AG04450 (cell line): ENCODE results near the gene SAAL1. TPM values are rescaled to one million over a fixed set of nuclear protein-coding genes. Genes with fewer than 3 reads are reported as not detected.
A peak's percentile ranks its signal among the peaks of the same experiment; 100 is the strongest.

ENCODE experiments used
- CTCF ChIA-PET: fragments of 300-600, 350-600 bp; formaldehyde crosslinking; extraction: SDS; loops from one replicate; lab custom pipeline; 2022; ENCODE audit warnings: antibody characterized with exemption, inconsistent platforms; lab: Charles Lee
- POLR2A ChIA-PET: fragments of 350-600 bp; formaldehyde crosslinking; extraction: SDS; loops from one replicate; lab custom pipeline; 2021; ENCODE audit warnings: antibody characterized with exemption, inconsistent platforms; lab: Yijun Ruan, JAX
- DNase-seq: peaks from one replicate; pipeline ENCODE4 v3.0.0-alpha.2; 2011; ENCODE audit warnings: low read depth, low spot score
- H3K27ac ChIP-seq: one replicate; pipeline ENCODE4 v1.5.1; 2012; ENCODE audit warnings: low read depth, low read length, control low read depth
- H3K27me3 ChIP-seq: one replicate; pipeline ENCODE4 v1.6.0; 2012; ENCODE audit warnings: low read length; ENCODE audit not compliant: control insufficient read depth, insufficient read depth
- H3K4me3 ChIP-seq: 2 replicates; pipeline ENCODE4 v1.5.1; 2011; ENCODE audit warnings: mild to moderate bottlenecking, low read depth, low read length, control low read depth
- H3K9me3 ChIP-seq: 2 replicates; pipeline ENCODE4 v1.5.1; 2012; ENCODE audit warnings: low read length; ENCODE audit not compliant: control insufficient read depth, insufficient read depth
- polyA plus RNA-seq: library from polyadenylated mRNA; depleted of rRNA; stranded (reverse); fragments of >200 nt; gene quantifications from 2 replicates; pipeline ENCODE4 v1.2.3, GENCODE V29; 2011
- TF ChIP-seq, protein P1 (sequence below): IDR thresholded peaks from 2 replicates; pipeline ENCODE4 v1.5.1; 2011; ENCODE audit warnings: low read depth, low read length, control low read depth, inconsistent platforms

Gene SAAL1
- polyA plus RNA-seq, 1 experiment: 17.0 TPM

DNA sequence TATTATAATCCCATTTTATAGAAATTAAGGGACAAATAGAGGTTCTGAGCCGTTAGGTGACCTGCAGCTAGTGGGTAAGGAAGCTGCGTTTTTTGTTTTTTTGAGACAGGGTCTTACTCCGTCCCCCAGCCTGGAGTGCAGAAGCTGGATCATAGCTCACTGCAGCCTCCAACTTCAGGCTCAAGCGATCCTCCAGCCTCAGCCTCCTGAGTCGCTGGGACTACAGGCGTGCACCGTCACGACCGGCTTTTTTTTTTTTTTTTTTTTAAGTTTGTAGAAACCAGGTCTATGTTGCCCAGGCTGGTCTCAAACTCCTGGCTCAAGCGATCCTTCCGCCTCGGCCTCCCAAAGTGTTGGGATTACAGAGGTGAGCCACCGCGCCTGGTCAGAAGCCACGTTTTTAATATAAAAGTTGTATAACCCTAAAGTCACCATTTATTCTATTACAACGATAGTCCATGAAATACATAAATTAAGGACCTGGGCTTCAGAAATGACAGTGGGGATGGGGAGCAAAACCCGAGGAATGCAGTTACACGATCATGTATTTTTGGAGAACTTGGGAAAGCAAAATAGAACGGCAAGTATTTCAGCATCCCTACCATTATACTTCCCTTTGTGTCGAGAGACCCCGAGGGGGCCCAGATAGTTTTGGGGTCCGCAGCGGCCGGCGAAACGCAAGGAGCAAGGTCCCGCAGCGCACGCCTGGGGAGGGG lies 638 bp downstream of the SAAL1 start:
- no peaks in the 10 kb centered on the region for H3K27me3 ChIP-seq
- ChIA-PET CTCF (interaction anchor here (0.6 to 3.1 kb wide), 10 partner anchors 10 to 474 kb away, joined by 4 to 24 read pairs (median 9); no protein-coding TSS in a partner anchor), POLR2A (no interaction called here)
- H3K27ac ChIP-seq: no peak overlapping the region
- no peaks in the 10 kb centered on the region; the same call in 1 of the 2 replicates for H3K9me3 ChIP-seq
- peak overlapping the region; percentile 90 for H3K4me3 ChIP-seq
- TF ChIP-seq, protein P1, sequence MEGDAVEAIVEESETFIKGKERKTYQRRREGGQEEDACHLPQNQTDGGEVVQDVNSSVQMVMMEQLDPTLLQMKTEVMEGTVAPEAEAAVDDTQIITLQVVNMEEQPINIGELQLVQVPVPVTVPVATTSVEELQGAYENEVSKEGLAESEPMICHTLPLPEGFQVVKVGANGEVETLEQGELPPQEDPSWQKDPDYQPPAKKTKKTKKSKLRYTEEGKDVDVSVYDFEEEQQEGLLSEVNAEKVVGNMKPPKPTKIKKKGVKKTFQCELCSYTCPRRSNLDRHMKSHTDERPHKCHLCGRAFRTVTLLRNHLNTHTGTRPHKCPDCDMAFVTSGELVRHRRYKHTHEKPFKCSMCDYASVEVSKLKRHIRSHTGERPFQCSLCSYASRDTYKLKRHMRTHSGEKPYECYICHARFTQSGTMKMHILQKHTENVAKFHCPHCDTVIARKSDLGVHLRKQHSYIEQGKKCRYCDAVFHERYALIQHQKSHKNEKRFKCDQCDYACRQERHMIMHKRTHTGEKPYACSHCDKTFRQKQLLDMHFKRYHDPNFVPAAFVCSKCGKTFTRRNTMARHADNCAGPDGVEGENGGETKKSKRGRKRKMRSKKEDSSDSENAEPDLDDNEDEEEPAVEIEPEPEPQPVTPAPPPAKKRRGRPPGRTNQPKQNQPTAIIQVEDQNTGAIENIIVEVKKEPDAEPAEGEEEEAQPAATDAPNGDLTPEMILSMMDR: no peak
- DNase-seq: no peak

DNA sequence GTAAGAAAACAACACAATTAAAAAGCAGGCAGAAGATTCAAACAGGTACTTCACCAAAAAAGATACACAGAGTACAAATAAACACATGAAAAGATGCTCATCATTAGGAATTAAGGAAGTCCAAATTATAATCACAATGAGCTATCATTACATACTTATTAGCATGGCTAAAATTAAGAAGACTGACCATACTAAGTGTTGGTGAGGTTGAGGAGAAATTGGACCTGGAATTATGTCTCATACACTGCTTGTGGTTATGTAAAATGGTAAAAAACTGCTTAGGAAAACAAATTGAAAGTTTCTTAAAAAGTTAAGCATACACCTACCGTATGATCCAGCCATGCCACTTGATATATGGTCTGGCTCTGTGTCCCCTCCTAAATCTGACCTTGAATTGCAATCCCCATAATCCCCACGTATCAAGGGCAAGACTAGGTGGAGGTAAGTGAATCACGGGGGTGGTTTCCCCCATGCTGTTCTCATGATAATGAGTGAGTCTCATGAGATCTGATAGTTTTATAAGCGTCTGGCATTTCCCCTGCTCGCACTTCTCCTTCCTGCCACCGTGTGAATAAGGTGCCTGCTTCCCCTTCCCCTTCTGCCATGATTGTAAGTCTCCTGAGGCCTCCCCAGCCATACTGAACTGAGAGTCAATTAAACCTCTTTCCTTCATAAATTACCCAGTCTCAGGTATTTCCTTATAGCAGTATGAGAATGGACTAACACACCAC lies 4.8 kb downstream of the SAAL1 start:
- H3K4me3 ChIP-seq: no peak overlapping the region
- H3K27ac ChIP-seq: no peak overlapping the region
- TF ChIP-seq, protein P1: no peak
- no peak for DNase-seq
- no peaks in the 10 kb centered on the region for H3K27me3 ChIP-seq
- ChIA-PET CTCF (interaction anchor here (0.6 to 2.4 kb wide), 4 partner anchors 14 to 647 kb away, joined by 4 to 13 read pairs (median 4); no protein-coding TSS in a partner anchor), POLR2A (no interaction called here)
- no peaks in the 10 kb centered on the region; the same call in 1 of the 2 replicates for H3K9me3 ChIP-seq

DNA sequence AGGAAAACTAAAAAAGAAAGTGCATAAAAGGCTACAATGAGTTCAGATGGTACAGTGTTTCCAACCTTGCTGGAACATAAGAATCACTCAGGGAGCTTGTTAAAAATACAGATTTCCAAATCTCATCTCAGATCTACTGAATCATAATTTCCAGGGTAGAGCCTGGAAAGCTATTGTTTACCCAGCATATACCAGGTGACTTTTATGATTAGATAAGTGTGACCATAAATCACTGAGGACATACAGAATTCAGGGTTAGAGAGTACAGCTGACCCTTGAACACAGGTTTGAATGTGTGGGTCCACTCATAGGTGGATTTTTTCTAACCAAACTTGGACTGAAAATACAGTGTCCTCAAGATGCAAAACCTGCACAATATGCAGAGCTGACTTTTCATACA lies 11.9 kb downstream of the SAAL1 start:
- no peak overlapping the region for H3K27ac ChIP-seq
- TF ChIP-seq, protein P1: no peak
- no peaks in the 10 kb centered on the region for H3K27me3 ChIP-seq
- CTCF ChIA-PET: interaction anchor here (1.0 to 1.4 kb wide), 3 partner anchors 9 to 103 kb away, joined by 4 to 8 read pairs (median 4); no protein-coding TSS in a partner anchor
- H3K9me3 ChIP-seq: no peaks in the 10 kb centered on the region
- POLR2A ChIA-PET: no interaction called here
- no peak for DNase-seq
- no peak overlapping the region for H3K4me3 ChIP-seq

DNA sequence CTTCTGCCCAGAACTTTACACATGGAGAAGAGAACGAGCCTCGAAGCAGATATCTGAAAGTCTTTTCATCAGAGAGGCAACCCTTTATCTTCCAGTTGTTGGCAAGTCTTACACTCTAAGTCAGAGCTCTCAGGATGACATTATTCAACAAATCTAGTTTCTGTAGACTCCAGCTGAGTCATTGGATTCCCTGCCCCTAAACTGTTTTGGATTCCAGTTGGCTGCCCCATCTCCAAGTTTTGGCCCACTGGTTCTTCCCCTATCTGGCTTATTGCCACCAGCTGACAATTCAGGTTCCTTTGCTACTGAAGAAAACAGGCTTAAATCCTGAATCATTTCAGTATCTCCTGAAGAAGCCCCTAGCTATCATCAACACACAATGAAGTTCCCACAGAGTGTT lies 14.2 kb downstream of the SAAL1 start:
- TF ChIP-seq, protein P1: no peak
- Histone ChIP-seq H3K27ac (no peak overlapping the region), H3K9me3 (no peaks in the 10 kb centered on the region), H3K27me3 (no peaks in the 10 kb centered on the region), H3K4me3 (no peak overlapping the region)
- POLR2A ChIA-PET: no interaction called here
- CTCF ChIA-PET: interaction anchor here (2.0 kb wide), 1 partner anchor 24 kb away, joined by 9 read pairs; no protein-coding TSS in a partner anchor
- no peak for DNase-seq

DNA sequence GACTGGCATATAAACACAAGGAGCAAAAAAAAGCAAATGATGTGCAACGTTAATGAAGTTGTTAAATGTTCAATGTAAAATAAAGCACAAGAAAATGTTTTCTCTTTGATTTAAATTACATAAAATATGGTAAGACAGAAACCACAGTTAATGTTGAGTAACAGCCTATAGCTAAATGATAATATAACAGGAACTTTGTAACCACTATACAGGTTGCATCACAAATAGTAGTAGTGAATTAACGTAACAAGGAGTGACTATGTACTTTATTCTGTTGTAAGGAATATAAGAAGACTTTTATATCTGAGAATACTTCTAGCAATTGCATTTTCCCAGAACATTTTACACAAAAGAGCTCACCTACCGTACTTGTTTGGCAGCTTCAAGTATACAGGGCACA lies 16.9 kb downstream of the SAAL1 start:
- POLR2A ChIA-PET: no interaction called here
- CTCF ChIA-PET: interaction anchor here (1.6 to 2.7 kb wide), 2 partner anchors 18 to 26 kb away, joined by 6 to 14 read pairs; partner anchors contain the start of gene SAAL1
- Histone ChIP-seq H3K27ac (no peak overlapping the region), H3K27me3 (no peaks in the 10 kb centered on the region), H3K9me3 (no peaks in the 10 kb centered on the region), H3K4me3 (no peak overlapping the region)
- TF ChIP-seq, protein P1: no peak
- no peak for DNase-seq
